NCI-H82 treated with DMSO at 0.1 percent for 48 hours (cell line): ENCODE results near the gene PRR33.

Experiments
- DNase-seq: peaks from one replicate; lab custom pipeline; 2025; ENCODE audit not compliant: unreplicated experiment; lab: John Stamatoyannopoulos, UW

The PRR33 gene

DNA sequence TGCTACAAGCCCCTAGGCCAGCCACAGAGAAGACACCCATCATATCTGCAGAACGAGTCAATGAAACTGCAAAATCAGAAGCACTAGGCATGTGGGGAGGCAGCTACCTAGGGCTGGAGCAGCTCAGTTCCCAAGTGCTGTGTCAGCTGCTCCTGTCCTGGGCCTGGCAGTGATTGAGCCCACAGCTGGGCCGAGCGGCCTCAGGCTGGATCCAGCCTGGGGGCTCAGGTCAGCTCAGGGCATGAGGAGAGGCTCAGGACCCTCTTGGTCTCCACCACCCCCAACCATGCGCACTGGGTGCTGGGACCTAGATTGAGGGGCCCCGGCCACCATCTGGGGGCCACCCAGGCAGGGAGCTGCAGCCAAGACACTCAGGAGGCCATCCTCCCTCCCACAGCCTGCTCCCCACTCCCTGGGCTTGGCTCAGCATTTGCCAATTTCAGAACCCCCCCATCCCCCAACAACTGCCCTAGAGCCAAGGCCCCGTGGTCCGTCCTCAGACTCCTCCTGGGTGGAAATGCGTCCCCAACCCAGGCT lies 25.4 kb upstream of the PRR33 start:
- DNase-seq: no peak

DNA sequence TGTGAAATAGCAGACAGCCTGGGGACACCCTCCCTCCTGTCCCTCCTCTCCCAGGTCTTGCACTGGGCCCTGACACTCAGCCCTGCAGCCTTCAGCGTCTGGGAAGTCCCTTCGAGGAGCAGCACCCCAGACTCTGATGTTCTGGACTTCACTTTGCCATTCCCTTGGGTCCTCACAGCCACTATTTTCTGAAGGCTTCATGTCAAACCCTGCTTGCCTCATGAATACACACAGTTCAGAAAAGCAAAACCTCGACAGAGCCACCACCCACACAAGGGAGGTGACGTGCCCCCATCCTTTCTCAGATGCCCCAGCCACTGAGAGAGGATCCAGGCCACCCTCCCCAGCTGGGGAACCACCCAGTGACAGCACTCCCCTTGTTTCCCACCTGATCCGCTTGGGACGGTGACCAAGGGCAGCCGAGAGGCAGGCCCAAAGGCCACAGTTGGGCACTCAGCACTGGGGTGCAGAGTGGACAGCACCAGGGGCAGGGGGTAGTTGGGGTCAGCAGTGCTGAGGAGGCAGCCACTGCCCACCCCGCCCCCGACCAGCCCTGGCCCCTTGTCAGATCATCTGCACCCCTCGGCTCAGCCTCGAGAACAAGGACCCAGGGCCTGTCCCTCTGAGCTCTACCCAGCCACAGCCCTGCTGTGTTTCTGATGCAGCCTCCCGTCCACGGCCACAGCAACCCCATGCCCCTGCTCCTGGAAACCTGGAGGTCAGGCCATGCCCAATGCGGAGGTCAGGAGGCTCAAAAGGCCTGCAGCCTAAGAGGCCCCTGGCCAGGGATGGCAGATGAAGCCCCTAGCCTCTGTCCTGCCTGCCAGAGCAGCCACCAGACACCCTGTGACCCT lies 24.7 kb upstream of the PRR33 start:
- DNase-seq: no peak

GRCh38 chr11:1915795-1916131 lies 24.1 kb upstream of the PRR33 start:
- no peak for DNase-seq

DNA sequence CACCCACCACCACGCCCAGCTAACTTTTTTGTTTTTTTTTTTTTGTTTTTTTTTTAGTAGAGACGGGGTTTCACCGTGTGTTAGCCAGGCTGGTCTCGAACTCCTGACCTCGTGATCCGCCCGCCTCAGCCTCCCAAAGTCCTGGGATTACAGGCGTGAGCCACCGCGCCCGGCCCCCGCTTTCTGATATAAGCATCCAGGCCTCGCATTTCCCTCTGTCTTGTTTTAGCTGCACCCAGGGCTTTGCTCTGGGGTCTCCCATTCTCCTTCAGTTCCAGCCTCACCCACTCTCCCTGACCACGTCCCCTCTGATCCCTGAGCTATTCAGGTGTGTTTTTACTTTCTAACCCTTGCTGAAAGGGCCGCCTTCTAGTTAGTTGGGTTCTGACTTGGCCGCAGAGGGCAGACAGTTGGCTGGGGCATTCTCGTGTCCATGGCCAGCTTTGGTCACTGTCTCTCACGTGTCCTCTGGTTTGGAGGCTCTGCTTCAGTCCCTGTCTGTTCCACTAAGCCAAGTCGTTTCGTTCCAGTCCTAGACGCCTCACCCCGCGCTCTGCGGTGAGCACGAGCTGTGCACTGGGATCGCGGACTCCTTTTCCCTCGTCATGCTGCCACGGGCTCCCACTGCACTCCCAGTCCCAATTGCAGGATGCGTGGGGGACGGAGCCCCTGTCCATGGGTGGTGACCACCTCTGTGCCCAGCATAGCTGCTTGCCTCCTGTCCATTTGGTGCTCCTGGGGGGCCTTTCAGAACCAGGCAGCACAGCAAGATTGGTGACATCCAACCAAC lies 21.8 kb upstream of the PRR33 start:
- no peak for DNase-seq

- DNase-seq: no peak
These were observed 20.7 kb upstream of the PRR33 start for GRCh38 chr11:1912289-1912878.

GRCh38 chr11:1909524-1909923 lies 17.8 kb upstream of the PRR33 start:
- no peak for DNase-seq

DNA sequence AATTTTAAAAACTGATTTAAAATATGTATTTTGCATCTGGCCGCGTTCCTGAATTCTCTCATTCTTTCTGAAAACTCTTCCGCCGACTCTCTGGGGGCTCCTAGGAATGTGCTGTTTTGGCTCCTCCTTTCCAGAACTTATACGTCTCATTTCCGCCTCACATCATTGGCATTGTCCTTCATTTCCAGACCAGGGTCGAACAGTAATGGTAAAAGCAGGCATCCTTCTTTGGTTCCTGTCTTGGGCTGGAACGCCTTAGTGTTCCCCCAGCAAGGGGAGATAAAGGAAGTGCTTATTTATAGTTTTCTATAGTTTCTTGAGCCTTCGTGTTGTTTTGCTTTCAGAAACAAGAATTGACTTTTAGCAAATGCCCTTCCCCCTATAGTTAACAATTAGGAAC lies 16.9 kb upstream of the PRR33 start:
- DNase-seq: no peak

- DNase-seq: no peak
These were observed 15.1 kb upstream of the PRR33 start for GRCh38 chr11:1906611-1907423.

GRCh38 chr11:1906181-1906580 lies 14.5 kb upstream of the PRR33 start:
- DNase-seq: no peak

- DNase-seq: no peak
These were observed 8.0 kb upstream of the PRR33 start for GRCh38 chr11:1899686-1900085.

DNA sequence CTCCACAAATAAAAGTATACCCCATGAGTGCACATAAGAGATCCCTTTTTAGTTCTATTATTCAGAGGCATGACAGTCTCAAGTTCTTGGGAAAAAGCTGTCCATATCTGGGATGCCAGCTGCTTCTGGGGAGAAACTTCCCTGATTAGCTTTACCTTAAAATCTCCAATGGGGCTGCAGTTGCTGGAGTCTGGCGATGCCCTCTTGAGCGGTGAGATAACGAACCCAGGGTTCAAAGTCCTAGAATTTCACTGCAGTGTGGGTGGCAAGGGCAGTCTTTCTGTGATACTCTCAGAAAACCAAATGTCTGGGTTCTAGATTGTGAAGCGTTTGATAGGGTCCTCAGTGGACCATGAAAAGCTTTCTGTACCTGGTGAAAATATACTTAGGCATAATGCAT lies 7.4 kb upstream of the PRR33 start:
- no peak for DNase-seq

DNA sequence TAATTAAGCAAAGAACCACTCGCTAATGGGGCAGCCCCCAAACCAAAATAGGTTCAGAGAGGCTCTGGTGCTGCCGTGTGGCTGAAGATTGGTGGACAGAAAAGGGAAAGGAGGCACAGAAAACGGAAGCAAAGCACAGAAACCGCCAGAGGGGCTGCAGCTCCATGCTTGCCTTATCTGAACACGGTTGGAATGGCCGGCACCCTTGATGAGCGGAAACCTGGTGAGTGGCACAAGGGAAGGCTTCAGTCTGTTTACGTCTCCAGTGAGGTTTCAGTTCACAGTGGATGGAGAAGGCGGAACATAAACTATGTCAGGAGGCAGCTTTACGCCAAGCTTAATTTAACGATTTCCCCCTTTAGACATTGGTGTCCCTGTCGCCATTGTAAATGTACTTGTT lies 5.2 kb upstream of the PRR33 start:
- no peak for DNase-seq

DNA sequence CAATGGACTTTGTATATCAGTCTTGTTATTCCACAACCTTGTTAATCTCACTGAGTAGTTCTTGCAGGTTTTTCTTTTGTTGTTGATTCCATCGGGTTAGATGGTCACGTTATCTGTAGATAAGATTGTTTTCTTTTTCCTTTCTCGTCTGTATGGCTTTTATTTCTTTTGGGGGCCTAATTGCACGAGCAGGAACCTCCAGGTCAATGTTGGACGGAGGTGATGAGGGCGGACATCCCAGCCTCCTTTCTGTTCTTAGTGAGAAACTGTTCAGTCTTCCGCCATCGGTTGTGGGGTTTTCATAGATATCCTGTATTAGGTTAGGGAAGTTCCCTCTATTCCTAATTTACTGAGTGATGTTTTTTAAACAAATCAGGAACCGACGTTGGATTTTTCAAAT lies 4.8 kb upstream of the PRR33 start:
- no peak for DNase-seq

GRCh38 chr11:1894759-1895158 lies 3.1 kb upstream of the PRR33 start:
- DNase-seq: no peak

GRCh38 chr11:1893581-1894359 lies 2.1 kb upstream of the PRR33 start:
- no peak for DNase-seq

DNA sequence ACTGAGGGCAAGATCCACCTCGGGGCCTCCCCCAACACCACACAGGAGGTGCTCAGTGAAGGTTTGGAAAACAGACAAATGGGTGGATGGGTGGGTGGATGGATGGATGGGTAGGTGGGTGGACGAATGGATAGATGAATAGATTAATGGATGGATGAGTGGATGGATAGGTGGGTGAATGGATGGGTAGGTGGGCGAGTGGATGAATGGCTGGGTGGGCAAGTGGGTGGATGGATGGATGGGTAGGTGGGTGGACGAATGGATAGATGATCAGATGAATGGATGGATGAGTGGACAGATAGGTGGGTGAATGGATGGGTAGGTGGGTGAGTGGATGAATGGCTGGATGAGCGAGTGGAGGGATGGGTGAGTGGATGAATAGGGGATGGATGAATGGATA lies 863 bp upstream of the PRR33 start:
- no peak for DNase-seq

DNA sequence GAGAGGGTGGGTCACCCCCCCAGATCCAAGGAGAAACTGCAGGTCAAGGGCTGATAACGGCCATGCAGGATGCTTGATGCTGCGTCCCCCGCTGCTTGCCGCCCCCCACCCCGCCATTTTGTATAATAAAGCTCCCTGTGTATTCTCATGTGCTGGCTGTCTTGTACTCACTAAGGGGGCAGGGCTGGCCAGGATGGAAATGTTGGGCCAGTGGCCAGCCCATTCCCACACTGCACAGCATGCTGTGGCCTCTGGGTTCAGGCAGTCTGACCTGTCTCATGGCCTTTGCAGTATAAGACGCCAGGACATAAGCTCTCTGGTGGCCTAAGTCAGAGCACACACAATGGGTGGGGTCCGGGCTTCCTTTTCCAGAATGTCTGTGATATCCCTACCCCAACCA lies 421 bp upstream of the PRR33 start:
- no peak for DNase-seq

DNA sequence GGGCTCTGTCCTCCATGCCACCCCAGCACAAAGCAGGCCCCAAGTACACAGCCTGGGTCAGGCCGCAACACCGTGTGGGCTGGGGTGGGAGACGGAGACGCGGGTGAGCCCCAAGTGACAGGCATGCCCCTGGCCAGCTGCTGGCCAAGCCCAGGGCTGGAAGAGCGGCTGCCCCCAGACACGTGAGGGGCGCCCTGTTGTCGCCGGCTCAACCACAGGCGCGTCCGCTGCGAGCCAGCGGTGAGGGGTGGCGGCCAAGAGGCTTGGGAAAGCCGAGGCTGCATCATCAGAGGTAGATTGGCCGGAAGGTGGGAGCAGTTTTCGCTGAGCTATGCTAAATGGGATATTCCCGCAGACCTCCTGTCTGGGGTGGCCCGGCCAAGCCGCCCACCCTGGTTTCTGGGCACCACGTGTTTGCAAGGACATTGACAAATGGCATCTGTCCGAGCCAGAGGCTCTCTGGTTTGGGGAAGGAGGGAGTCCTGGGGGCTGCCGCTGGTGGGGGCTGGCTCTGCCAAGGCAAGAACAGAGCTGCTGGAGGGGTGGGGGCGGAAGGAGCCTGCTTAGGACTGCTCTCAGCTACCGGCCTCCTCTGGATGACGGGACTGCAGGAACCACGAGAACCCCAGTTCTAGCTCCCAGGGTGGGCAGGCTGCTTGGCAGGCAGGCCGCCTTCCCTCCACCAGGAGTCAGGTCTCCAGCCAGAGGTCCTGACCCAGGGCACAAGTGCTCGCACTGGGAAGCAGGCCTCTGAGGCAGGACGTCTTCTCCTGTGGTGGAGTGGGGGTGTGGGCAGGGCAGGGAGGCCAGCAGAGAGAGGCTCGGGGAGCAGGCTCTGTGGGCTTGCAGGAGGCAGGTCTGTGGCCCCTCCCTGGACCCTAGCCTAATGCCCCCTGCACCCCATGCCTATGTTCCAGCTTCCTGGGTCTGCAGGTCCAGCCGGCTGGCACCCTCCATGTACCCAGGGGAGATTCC lies 552 bp downstream of the PRR33 start:
- no peak for DNase-seq
